RPMI7951 (cell line): ENCODE results near the gene OR5M8. TPM values are rescaled to one million over a fixed set of nuclear protein-coding genes. Genes with fewer than 3 reads are reported as not detected.
A peak's percentile ranks its signal among the peaks of the same experiment; 100 is the strongest.

Experiments
- DNase-seq: peaks from one replicate; pipeline ENCODE4 v3.0.0-alpha.2; 2012; ENCODE audit warnings: low read depth
- total RNA-seq: library from RNA; depleted of rRNA; stranded (reverse); fragments of >200 nt; shearing (Covaris generic); gene quantifications from 2 replicates; pipeline ENCODE4 v1.2.3, GENCODE V29; 2014; rRNA removed

OR5M8 gene
- not detected in 2 replicates for total RNA-seq

- DNase-seq = no peak
Observed at GRCh38 chr11:56491270-56491669, at the start of gene OR5M8. Gene OR5M8 (minus strand): TSS chr11:56491370. CDS start chr11:56491370, 0 bp downstream.

GRCh38 chr11:56533054-56533740 lies 42.0 kb upstream of the OR5M8 start:
- no peak for DNase-seq

- DNase-seq = no peak
Observed at GRCh38 chr11:56531856-56532255, 40.7 kb upstream of the OR5M8 start.

- peak; percentile 1 for DNase-seq
Observed at GRCh38 chr11:56522008-56522407, 30.8 kb upstream of the OR5M8 start.

- no peak for DNase-seq
Observed at GRCh38 chr11:56513280-56513679, 22.1 kb upstream of the OR5M8 start.

GRCh38 chr11:56509439-56509838 lies 18.3 kb upstream of the OR5M8 start:
- DNase-seq = no peak

GRCh38 chr11:56497010-56497409 lies 5.8 kb upstream of the OR5M8 start:
- no peak for DNase-seq

- DNase-seq = no peak
Observed at GRCh38 chr11:56495117-56495516, 3.9 kb upstream of the OR5M8 start.

- DNase-seq = no peak
Observed at GRCh38 chr11:56486801-56487200, 4.4 kb downstream of the OR5M8 start.

- DNase-seq = no peak
Observed at GRCh38 chr11:56474729-56475235, 16.4 kb downstream of the OR5M8 start.

GRCh38 chr11:56473252-56473651 lies 17.9 kb downstream of the OR5M8 start, which contains the start of gene OR5M3:
Gene OR5M3 (minus strand): TSS chr11:56473352. CDS start chr11:56470497, 2,855 bp downstream.
- no peak for DNase-seq

- no peak for DNase-seq
Observed at GRCh38 chr11:56457076-56457475, 34.1 kb downstream of the OR5M8 start.

- DNase-seq = no peak
Observed at GRCh38 chr11:56453521-56453920, 37.6 kb downstream of the OR5M8 start.

Other genes starting within 250 kb of the OR5M8 start
- not detected in 2 replicates for gene OR5T3, start 239.1 kb downstream of the OR5M8 start, total RNA-seq
- not detected in 2 replicates for gene OR5T1, start 217.2 kb downstream of the OR5M8 start, total RNA-seq
- gene OR8H1, start 199.1 kb downstream of the OR5M8 start, total RNA-seq = not detected in 2 replicates
- gene OR8K3, start 176.2 kb downstream of the OR5M8 start, total RNA-seq = not detected in 2 replicates
- gene OR8K1, start 145.3 kb downstream of the OR5M8 start, total RNA-seq = not detected in 2 replicates
- gene OR8J1, start 137.1 kb downstream of the OR5M8 start, total RNA-seq = not detected in 2 replicates
- not detected in 2 replicates for gene OR8U1, start 115.7 kb downstream of the OR5M8 start, total RNA-seq
- gene OR5AL1, start 78.7 kb downstream of the OR5M8 start, total RNA-seq = not detected in 2 replicates
- not detected in 2 replicates for gene OR5M3, start 18.0 kb downstream of the OR5M8 start, total RNA-seq
- gene OR5M11, start 51.9 kb upstream of the OR5M8 start, total RNA-seq = not detected in 2 replicates
- gene OR5M10, start 86.4 kb upstream of the OR5M8 start, total RNA-seq = not detected in 2 replicates
- not detected in 2 replicates for gene OR5M1, start 123.5 kb upstream of the OR5M8 start, total RNA-seq
- gene OR5AP2, start 151.1 kb upstream of the OR5M8 start, total RNA-seq = not detected in 2 replicates
- gene OR5AR1, start 172.3 kb upstream of the OR5M8 start, total RNA-seq = not detected in 2 replicates
- gene OR9G1, start 207.7 kb upstream of the OR5M8 start, total RNA-seq = not detected in 2 replicates